Panc1 (cell line): Measurements from ENCODE around the gene LAMC2. TPM values are rescaled to one million over a fixed set of nuclear protein-coding genes. Genes with fewer than 3 reads are reported as not detected.

Experiments
- ATAC-seq: fragments of 200-7000 bp; cut with Tn5 transposase; 2 replicates; pipeline ENCODE4 v1.9.1; 2020; ENCODE audit warnings: mild to moderate bottlenecking, moderate library complexity
- BruUV-seq: library from RNA; stranded (reverse); fragments of 400-500 nt; replicated peaks from 2 replicates; lab custom pipeline; 2021; lab: Mats Ljungman, UMichigan
- CTCF ChIA-PET: fragments of 300-600 bp; sonication (Branson Sonifier 250); formaldehyde crosslinking; loops from one replicate; lab custom pipeline; 2022; ENCODE audit warnings: antibody characterized with exemption; lab: Charles Lee
- POLR2A ChIA-PET: fragments of 300-600 bp; sonication (Branson Sonifier 250); formaldehyde crosslinking; loops from one replicate; lab custom pipeline; 2022; ENCODE audit warnings: antibody characterized with exemption; lab: Charles Lee
- DNase-seq: peaks from one replicate; pipeline ENCODE4 v3.0.0-alpha.2; 2010; ENCODE audit warnings: low read depth, low spot score
- H3K27ac ChIP-seq: 2 replicates; pipeline ENCODE4 v1.5.1; 2011; ENCODE audit warnings: mild to moderate bottlenecking, low read length, inconsistent platforms
- H3K27me3 ChIP-seq: fragments of 200-500 bp; sonication (Bioruptor generic); 2 replicates; pipeline ENCODE4 v1.6.0; 2014; ENCODE audit warnings: low read length, inconsistent platforms; ENCODE audit not compliant: control insufficient read depth, insufficient read depth
- H3K36me3 ChIP-seq: fragments of 200-500 bp; sonication (Bioruptor generic); 2 replicates; pipeline ENCODE4 v1.5.1; 2014; ENCODE audit warnings: inconsistent platforms, mild to moderate bottlenecking, low read length, moderate library complexity; ENCODE audit not compliant: control insufficient read depth, insufficient read depth
- H3K4me1 ChIP-seq: 2 replicates; pipeline ENCODE4 v1.5.1; 2011; ENCODE audit warnings: inconsistent platforms, mild to moderate bottlenecking, low read length, moderate library complexity; ENCODE audit not compliant: control insufficient read depth, insufficient read depth
- H3K4me3 ChIP-seq, 2 experiments: 2 replicates each; pipeline ENCODE4 v1.5.1; 2011 to 2012; ENCODE audit warnings: low read depth in 2 of 2, low read length in 2 of 2, mild to moderate bottlenecking in 2 of 2, inconsistent platforms in 1 of 2, moderate library complexity in 1 of 2
- H3K9me3 ChIP-seq: fragments of 200-500 bp; sonication (Bioruptor generic); 2 replicates; pipeline ENCODE4 v1.5.1; 2014; ENCODE audit warnings: low read depth, mild to moderate bottlenecking, inconsistent platforms, low read length, moderate library complexity; ENCODE audit not compliant: control insufficient read depth, insufficient read depth
- POLR2AphosphoS5 ChIP-seq: IDR thresholded peaks from 2 replicates; pipeline ENCODE4 v1.6.1; 2012; ENCODE audit warnings: mild to moderate bottlenecking, low read depth, low read length, moderate library complexity
- SIN3A ChIP-seq: IDR thresholded peaks from 2 replicates; pipeline ENCODE4 v1.6.1; 2012; ENCODE audit warnings: low read depth, mild to moderate bottlenecking, low read length, moderate library complexity, borderline replicate concordance; ENCODE audit not compliant: insufficient read depth
- TCF7L2 ChIP-seq: IDR thresholded peaks from 2 replicates; pipeline ENCODE4 v1.6.1; 2011; ENCODE audit warnings: mild to moderate bottlenecking, low read depth, low read length, inconsistent platforms
- in situ Hi-C: cut with HindIII; loops from 2 replicates; pipeline ENCODE4 v1.10.0; 2016; ENCODE audit warnings: low sequenced_read_pairs, low pct_unique_long_range_greater_than_20kb
- intact Hi-C: fragments of 100-400 bp; cut with micrococcal nuclease; formaldehyde crosslinking; loops from one replicate; pipeline ENCODE4 v1.10.0; 2022; ENCODE audit not compliant: unreplicated experiment
- total RNA-seq: library from RNA; stranded (reverse); gene quantifications from one replicate; pipeline ENCODE4 v1.2.1, GENCODE V29; 2021; ENCODE audit not compliant: unreplicated experiment
- TF ChIP-seq, protein P1 (sequence below): fragments of 450-650 bp; IDR thresholded peaks from 2 replicates; pipeline ENCODE4 v1.5.1; 2017; ENCODE audit warnings: mild to moderate bottlenecking
- TF ChIP-seq, protein P2 (sequence below), 2 experiments: IDR thresholded peaks; 2 replicates each; pipeline ENCODE4 v1.6.1; 2011 to 2012; ENCODE audit warnings: low read depth in 2 of 2, control low read depth in 1 of 2, low read length in 1 of 2, mild to moderate bottlenecking in 1 of 2, moderate library complexity in 1 of 2; ENCODE audit not compliant: insufficient read depth in 1 of 2

LAMC2 gene
- total RNA-seq, 1 experiment from 2014 or later, result 8.3 TPM

- POLR2A ChIA-PET, result no interaction called here
- H3K9me3 ChIP-seq, result no peaks in the 10 kb centered on the region
- CTCF ChIA-PET, result no interaction called here
- no peaks in the 10 kb centered on the region for H3K36me3 ChIP-seq
- ATAC-seq (peak; percentile 64), DNase-seq (no peak)
- intact Hi-C loops, result no loop called here
- H3K4me3 ChIP-seq, result no peak overlapping the region
- no TSS peak for BruUV-seq
- H3K27ac ChIP-seq, result no peak overlapping the region; the same call in 1 of the 2 replicates
- H3K27me3 ChIP-seq, result no peaks in the 10 kb centered on the region
- in situ Hi-C loops, result no loop called here
- TF ChIP-seq POLR2AphosphoS5 (no peak; the same call in 1 of the 2 replicates), SIN3A (no peak), TCF7L2 (no peak)
- TF ChIP-seq, protein P1, sequence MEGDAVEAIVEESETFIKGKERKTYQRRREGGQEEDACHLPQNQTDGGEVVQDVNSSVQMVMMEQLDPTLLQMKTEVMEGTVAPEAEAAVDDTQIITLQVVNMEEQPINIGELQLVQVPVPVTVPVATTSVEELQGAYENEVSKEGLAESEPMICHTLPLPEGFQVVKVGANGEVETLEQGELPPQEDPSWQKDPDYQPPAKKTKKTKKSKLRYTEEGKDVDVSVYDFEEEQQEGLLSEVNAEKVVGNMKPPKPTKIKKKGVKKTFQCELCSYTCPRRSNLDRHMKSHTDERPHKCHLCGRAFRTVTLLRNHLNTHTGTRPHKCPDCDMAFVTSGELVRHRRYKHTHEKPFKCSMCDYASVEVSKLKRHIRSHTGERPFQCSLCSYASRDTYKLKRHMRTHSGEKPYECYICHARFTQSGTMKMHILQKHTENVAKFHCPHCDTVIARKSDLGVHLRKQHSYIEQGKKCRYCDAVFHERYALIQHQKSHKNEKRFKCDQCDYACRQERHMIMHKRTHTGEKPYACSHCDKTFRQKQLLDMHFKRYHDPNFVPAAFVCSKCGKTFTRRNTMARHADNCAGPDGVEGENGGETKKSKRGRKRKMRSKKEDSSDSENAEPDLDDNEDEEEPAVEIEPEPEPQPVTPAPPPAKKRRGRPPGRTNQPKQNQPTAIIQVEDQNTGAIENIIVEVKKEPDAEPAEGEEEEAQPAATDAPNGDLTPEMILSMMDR, result no peak
- TF ChIP-seq, protein P2, sequence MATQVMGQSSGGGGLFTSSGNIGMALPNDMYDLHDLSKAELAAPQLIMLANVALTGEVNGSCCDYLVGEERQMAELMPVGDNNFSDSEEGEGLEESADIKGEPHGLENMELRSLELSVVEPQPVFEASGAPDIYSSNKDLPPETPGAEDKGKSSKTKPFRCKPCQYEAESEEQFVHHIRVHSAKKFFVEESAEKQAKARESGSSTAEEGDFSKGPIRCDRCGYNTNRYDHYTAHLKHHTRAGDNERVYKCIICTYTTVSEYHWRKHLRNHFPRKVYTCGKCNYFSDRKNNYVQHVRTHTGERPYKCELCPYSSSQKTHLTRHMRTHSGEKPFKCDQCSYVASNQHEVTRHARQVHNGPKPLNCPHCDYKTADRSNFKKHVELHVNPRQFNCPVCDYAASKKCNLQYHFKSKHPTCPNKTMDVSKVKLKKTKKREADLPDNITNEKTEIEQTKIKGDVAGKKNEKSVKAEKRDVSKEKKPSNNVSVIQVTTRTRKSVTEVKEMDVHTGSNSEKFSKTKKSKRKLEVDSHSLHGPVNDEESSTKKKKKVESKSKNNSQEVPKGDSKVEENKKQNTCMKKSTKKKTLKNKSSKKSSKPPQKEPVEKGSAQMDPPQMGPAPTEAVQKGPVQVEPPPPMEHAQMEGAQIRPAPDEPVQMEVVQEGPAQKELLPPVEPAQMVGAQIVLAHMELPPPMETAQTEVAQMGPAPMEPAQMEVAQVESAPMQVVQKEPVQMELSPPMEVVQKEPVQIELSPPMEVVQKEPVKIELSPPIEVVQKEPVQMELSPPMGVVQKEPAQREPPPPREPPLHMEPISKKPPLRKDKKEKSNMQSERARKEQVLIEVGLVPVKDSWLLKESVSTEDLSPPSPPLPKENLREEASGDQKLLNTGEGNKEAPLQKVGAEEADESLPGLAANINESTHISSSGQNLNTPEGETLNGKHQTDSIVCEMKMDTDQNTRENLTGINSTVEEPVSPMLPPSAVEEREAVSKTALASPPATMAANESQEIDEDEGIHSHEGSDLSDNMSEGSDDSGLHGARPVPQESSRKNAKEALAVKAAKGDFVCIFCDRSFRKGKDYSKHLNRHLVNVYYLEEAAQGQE (IDR thresholded peaks at IDR 0.05; ENCODE audit: insufficient read depth in 1 of 2, low read depth in 2 of 2, low read length in 1 of 2), result no peak
- H3K4me1 ChIP-seq, result peaks cover 11% of the 10 kb centered on the region; the same call in 1 of the 2 replicates
Observed at GRCh38 chr1:183270541-183271141, 84.6 kb downstream of the LAMC2 start.

GRCh38 chr1:183272390-183272848 is 86.4 kb downstream of the LAMC2 start:
- intact Hi-C loops, result no loop called here
- DNase-seq, result no peak
- TF ChIP-seq TCF7L2 (no peak), POLR2AphosphoS5 (no peak), SIN3A (no peak)
- TF ChIP-seq, protein P1, result no peak
- TF ChIP-seq, protein P2 (IDR thresholded peaks at IDR 0.05; ENCODE audit: insufficient read depth in 1 of 2, low read depth in 2 of 2, low read length in 1 of 2), result no peak
- Histone ChIP-seq H3K27ac (no peak overlapping the region), H3K4me1 (peaks cover 11% of the 10 kb centered on the region; the same call in 1 of the 2 replicates), H3K9me3 (no peaks in the 10 kb centered on the region), H3K4me3 (no peak overlapping the region), H3K36me3 (no peaks in the 10 kb centered on the region), H3K27me3 (no peaks in the 10 kb centered on the region)
- ChIA-PET POLR2A (no interaction called here), CTCF (no interaction called here)
- ATAC-seq, result no peak
- in situ Hi-C loops, result no loop called here
- BruUV-seq, result no TSS peak
